Melanocyte of skin (primary cell): ENCODE measurements around the gene BMP5. TPM values are rescaled to one million over a fixed set of nuclear protein-coding genes. Genes with fewer than 3 reads are reported as not detected.

Experiments used
- total RNA-seq, 2 donors: library from RNA; depleted of rRNA; stranded (reverse); fragments of >200 nt; gene quantifications; 2 replicates each; pipeline ENCODE4 v1.2.3, GENCODE V29; 2012

The BMP5 gene
- not detected for total RNA-seq

GRCh38 chr6:55875400-55875799 lies at the start of gene BMP5:
Gene BMP5, minus strand, starts transcription at chr6:55875590. Its CDS starts 725 bp downstream, at chr6:55874865.

